AG10803 (cell line): ENCODE data around the gene TIRAP.
"Not testable (repeated sequence)": the region's sequence is repeated elsewhere in the genome, so short reads cannot be mapped to it uniquely, and the experiment has no call there.

Source experiments
- DNase-seq: peaks from one replicate; pipeline ENCODE4 v3.0.0; 2010; ENCODE audit warnings: low read depth
- H3K4me3 ChIP-seq: 2 replicates; pipeline ENCODE4 v1.5.1; 2011; ENCODE audit warnings: mild to moderate bottlenecking, low read length, control low read depth
- TF ChIP-seq, protein P1 (sequence below): conservative IDR thresholded peaks from 2 replicates; pipeline ENCODE4 v1.5.1; 2011; ENCODE audit warnings: mild to moderate bottlenecking, low read length, control low read depth, inconsistent platforms

Gene TIRAP, protein sequence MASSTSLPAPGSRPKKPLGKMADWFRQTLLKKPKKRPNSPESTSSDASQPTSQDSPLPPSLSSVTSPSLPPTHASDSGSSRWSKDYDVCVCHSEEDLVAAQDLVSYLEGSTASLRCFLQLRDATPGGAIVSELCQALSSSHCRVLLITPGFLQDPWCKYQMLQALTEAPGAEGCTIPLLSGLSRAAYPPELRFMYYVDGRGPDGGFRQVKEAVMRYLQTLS

DNA sequence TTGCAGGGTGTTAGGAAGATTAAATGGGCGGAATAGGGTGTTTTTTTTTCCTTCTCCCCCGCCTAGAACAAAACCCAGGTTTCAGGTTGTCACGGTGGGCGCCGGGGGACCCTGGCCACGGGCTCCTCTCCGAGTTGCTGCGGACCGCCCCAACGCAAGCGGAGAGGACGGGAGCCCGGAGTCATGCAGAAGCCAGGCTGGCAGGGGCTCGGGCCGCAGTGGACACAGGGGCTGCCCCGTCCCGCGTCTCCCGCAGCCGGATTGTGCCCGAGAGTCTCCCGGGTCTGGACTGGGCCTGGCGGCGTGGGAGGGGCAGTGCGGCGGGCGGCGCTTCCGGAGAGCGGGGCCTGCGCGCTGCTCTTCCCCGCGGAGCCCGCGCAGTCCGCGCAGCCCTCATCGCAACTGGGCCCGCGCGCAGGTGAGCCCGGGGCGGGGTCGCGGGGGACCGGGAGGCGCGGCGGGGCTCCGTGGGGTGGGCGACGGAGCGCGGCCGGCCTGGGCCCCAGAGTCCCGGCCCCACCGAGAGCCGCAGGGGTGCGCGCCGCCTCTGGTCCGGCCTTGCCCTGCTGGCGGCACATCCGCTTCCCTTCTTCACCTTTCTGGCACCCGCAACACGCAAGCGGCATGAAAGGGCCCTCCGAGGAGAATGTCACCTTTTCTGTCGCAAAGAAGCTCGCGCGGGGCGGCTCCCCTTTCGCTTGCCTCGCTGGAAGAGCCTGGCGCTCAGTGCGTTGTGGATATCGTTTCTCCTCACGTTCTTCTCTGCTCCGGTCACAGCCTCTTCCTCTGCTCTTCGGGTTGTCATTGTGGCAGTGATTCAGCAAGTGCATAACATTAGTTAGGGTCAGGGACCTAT, at the start of gene TIRAP:
TIRAP (plus strand) TSS at position 358 of the 856 bp plus-strand sequence. CDS start 7,802 bp downstream, outside the sequence.
- H3K4me3 ChIP-seq: peak within 1 kb of the TSS; percentile 79
- TF ChIP-seq, protein P1, sequence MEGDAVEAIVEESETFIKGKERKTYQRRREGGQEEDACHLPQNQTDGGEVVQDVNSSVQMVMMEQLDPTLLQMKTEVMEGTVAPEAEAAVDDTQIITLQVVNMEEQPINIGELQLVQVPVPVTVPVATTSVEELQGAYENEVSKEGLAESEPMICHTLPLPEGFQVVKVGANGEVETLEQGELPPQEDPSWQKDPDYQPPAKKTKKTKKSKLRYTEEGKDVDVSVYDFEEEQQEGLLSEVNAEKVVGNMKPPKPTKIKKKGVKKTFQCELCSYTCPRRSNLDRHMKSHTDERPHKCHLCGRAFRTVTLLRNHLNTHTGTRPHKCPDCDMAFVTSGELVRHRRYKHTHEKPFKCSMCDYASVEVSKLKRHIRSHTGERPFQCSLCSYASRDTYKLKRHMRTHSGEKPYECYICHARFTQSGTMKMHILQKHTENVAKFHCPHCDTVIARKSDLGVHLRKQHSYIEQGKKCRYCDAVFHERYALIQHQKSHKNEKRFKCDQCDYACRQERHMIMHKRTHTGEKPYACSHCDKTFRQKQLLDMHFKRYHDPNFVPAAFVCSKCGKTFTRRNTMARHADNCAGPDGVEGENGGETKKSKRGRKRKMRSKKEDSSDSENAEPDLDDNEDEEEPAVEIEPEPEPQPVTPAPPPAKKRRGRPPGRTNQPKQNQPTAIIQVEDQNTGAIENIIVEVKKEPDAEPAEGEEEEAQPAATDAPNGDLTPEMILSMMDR: no peak
- DNase-seq: peak; percentile 52

DNA sequence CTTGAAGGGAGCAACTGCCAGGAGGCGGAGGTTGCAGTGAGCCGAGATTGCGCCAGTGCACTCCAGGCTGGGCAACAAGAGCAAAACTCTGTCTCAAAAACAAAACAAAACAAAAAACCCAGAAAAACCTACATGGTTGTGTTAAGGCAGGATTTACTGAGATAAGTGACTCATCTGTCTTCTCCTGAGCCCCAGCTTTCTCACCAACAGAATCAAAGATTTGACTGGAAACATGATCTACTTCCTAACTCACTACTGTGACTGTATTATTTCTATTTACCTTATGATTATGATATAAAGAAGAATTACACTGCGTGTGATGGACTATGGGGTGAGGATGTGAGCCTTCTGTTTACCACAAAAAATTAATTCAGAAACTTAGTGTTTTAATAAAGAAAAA, 49.5 kb upstream of the TIRAP start:
- no peak overlapping the region for H3K4me3 ChIP-seq
- TF ChIP-seq, protein P1: no peak
- no peak for DNase-seq

DNA sequence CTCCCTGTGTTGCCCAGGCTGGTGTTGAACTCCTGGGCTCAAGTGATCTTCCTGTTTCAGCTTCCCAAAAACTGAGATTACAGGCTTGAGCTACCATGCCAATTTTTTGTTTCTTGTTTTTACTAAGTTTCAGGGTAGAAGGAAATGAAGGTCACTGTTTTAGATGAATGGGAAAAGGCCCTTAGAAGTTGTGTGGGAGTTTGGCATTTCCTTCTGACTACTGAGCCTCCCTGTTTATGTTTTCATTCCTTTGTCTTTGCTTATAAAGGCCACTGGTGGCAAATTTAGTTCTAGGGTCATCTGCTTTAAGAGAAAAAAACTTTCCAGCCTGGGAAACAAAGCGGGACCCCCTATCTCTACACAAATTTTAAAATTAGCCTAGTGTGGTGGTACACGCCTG, 36.3 kb upstream of the TIRAP start:
- DNase-seq: peak; percentile 41
- TF ChIP-seq, protein P1: no peak
- H3K4me3 ChIP-seq: no peak overlapping the region

DNA sequence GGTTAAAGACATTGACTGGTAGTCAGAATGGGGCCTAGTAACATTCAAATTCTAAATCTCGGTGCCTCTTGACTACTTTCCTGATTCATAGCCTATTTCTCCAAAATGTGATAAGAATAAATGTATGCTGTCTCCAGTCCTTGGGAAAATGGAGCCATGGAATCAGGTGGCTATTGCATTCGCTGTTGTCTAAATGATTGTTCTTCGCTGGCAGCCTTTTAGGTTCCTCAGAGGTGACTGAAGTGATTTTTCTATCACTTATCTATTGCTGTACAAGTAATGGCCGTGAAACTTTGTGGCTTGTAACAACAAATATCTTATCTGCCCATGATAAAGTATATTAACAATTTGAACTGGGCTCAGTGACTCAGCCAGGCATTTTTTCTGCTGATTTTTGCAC, 29.6 kb upstream of the TIRAP start:
- TF ChIP-seq, protein P1: no peak
- DNase-seq: no peak
- H3K4me3 ChIP-seq: no peak overlapping the region

DNA sequence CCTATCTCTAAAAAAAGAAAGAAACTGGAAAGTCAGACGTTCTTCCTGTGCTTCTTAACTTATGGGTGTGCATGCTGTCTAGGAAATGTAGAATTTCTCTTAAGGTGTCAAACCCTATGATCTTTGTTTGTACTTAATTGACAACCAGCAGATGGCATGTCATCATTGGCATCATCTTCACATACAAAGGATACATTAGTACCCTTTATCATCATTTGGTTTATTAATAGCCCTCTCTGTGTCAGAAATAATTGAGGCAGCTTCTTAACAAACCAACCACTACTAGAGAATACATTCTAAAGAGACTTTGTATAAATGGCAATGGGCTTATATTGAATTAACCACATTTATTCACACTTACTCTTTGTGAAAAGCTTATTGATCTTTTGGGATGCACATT, 28.1 kb upstream of the TIRAP start:
- TF ChIP-seq, protein P1: no peak
- no peak for DNase-seq
- no peak overlapping the region for H3K4me3 ChIP-seq

DNA sequence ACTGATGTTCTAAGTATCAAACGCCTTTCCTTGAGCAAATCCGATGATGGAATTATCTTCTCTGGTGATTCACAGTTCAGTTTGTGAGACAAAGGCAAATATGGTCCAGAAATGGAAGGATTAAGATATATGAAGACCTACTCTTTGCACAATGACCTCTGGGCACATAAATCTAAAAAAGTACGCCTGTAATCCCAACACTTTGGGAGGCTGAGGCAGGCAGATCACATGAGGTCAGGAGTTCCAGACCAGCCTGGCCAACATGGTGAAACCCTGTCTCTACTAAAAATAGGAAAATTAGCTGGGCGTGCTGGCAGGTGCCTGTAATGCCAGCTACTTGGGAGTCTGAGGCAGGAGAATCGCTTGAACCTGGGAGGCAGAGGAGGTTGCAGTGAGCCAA, 27.4 kb upstream of the TIRAP start:
- DNase-seq, H3K4me3 ChIP-seq: not testable (repeated sequence)

DNA sequence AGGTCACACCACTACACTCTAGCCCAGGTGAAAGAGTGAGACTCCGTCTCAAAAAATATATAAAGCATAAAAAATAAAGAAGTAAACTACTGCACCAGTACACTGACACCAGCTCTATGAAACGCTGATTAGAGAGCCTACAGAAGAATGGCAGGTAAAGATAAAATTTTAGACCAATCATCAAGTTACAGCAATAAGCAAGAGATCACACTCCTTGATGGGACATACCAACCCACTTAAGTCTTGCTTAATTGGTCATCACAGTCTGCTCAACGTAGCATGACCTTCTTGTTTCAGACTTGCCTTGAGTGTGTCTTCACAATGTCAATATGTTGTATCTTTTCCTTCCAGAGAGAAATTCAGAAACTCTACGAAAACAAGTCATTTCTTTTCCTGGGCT, 26.7 kb upstream of the TIRAP start:
- DNase-seq: no peak
- TF ChIP-seq, protein P1: no peak
- H3K4me3 ChIP-seq: no peak overlapping the region
